Measurements from ENCODE around the gene LRRC10B. TPM values are rescaled to one million over a fixed set of nuclear protein-coding genes. Genes with fewer than 3 reads are reported as not detected.

LRRC10B gene
- total and polyA plus RNA-seq, 2 of the 8 experiments (the other 6 are each of a cell fraction or from before 2014, with no cell fraction given), result 0.47 to 0.71 TPM

DNA sequence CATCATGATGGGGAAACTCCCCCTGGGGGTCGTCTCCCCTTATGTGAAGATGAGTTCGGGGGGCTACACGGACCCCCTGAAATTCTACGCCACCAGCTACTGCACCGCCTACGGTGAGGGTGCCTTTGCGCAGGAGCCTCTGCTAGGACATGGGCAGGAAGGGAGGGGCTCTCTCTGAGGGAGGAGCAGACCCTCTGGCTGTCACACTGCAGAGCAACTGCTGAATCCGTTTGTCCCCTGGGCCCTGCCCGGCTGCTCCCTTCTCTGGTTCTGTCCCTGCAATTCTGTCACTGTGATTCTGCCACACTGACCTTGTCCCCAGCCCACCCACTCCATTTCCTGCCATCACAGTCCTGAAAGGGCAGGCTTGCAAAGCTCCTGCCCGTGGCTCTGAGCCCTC lies 26.7 kb upstream of the LRRC10B start (continued):
- no peak for TF ChIP-seq RNF2 (IDR thresholded peaks at IDR 0.05; ENCODE audit: borderline replicate concordance, low read depth, low read length, missing control alignments, poor library complexity, severe bottlenecking)
- TF ChIP-seq BRCA1 (IDR thresholded peaks at IDR 0.05; ENCODE audit: low read depth, low read length), result no peak
- no peak for TF ChIP-seq KDM1A (IDR thresholded peaks at IDR 0.05; ENCODE audit: borderline replicate concordance, low read length)
- no peak for TF ChIP-seq PHF8 (conservative IDR thresholded peaks at IDR 0.05; ENCODE audit: low read depth, low read length)
